Hypothalamus (tissue), 51 donors: ENCODE results near the gene SCN4A.
"Not testable (repeated sequence)": the region's sequence is repeated elsewhere in the genome, so short reads cannot be mapped to it uniquely, and the experiment has no call there.

ENCODE experiments used
- DNase-seq, 51 donors: peaks; one replicate each; lab custom pipeline; 2025; lab: John Stamatoyannopoulos, UW

The SCN4A gene

GRCh38 chr17:63972796-63973195 lies at the start of gene SCN4A:
Gene SCN4A, minus strand, starts transcription at chr17:63972918. Its CDS starts 77 bp downstream, at chr17:63972841.
- DNase-seq = no peak

DNA sequence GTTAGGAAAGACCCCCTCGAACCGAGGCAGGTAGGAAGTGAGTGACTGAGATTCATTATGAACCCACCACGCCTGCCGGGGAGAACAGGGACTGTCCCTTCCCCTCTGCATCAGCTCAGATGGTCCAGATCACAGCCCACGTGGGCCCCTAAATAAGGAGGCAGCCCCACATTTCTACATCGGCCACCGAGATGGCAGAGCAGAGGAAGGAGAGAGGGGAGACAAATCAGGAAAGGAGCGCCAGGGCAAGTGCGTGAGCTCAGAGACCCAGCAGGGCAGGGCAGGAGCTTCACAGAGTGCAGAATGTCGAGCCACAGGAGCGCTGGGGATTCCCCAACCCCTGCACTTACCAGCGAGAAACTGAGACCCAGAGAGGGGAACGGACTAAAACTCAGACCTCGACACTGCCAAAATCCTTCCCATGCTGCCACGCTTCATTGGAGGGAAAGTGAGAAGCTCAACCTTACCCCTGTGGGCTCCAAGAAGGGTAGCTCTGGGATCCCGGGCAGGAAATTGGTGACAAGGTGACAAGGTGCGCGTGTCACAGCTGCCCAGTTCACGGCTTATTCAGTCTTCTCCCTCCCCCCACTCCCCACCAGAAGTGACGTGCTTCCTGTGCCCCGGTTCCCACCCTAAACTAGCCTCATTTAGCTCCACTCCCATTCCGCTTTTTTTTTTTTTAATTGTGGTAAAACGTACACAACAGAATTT lies 47.5 kb upstream of the SCN4A start, which contains the start of gene ICAM2:
TSS of gene ICAM2 (minus strand) at position 578 of the 711 bp plus-strand sequence. CDS start 13,942 bp downstream, outside the sequence.
- peak in 3 of 51 donors; percentile 4 to 18 (median 15) for DNase-seq

DNA sequence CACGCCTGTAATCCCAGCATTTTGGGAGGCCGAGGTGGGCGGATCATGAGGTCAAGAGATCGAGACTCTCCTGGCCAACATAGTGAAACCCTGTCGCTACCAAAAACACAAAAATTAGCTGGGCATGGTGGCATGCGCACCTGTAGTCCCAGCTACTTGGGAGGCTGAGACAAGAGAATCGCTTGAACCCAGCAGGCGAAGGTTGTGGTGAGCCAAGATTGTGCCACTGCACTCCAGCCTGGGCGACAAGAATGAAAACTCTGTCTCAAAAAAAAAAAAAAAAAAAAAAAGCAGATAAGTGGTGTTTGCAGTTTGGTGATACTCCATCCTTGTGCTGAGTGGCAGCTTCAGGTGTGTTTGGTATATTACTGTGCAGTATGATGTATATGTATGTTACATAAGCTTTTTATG lies 46.8 kb upstream of the SCN4A start:
- not testable (repeated sequence) for DNase-seq

- no peak for DNase-seq
These were observed 44.8 kb upstream of the SCN4A start for GRCh38 chr17:64017381-64017980.

- DNase-seq = no peak
These were observed 44.3 kb upstream of the SCN4A start for GRCh38 chr17:64016974-64017373.

DNA sequence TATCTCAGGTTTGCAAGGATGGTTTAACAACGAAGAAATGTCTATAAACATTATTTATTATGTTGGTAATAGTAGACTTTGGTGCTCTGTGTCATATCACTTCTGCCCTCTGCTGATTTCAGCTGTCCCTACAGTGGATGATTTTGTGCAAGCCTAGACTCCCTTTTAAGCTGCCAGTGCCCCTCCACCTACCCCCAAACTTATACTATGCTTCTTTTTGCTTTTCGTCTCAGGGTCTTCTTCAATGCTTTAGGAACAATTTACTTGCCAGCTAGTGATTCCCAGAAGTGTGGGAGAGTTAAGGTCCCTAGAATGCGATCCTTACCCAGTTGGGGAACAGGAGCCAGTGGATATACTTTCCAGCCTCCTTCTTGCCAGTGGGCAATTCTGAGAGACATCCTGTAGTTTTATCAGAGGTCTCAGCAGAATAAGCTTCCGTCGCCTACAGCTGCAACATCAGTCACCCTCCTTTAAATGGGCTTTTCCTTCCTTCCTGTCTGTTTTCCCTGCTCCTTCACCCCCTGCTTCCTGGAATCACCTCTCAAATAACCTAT lies 43.6 kb upstream of the SCN4A start:
- DNase-seq = no peak

DNA sequence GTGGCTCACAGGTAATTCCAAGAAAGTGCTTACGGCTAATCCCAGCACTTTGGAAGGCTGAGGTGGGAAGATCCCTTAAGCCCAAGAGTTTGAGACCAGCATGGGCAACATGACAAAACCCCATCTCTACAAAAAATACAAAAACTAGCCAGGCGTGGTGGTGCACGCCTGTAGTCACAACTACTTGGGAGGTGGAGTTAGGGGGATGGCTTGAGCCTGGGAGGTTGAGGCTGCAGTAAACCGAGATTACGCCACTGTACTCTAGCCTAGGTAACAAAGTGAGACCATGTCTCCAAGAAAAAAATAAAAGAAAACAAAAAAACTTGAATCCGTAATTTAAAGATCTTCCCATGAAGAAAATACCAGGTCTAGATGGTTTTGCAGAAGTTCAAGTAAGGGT lies 42.7 kb upstream of the SCN4A start:
- DNase-seq = no peak

DNA sequence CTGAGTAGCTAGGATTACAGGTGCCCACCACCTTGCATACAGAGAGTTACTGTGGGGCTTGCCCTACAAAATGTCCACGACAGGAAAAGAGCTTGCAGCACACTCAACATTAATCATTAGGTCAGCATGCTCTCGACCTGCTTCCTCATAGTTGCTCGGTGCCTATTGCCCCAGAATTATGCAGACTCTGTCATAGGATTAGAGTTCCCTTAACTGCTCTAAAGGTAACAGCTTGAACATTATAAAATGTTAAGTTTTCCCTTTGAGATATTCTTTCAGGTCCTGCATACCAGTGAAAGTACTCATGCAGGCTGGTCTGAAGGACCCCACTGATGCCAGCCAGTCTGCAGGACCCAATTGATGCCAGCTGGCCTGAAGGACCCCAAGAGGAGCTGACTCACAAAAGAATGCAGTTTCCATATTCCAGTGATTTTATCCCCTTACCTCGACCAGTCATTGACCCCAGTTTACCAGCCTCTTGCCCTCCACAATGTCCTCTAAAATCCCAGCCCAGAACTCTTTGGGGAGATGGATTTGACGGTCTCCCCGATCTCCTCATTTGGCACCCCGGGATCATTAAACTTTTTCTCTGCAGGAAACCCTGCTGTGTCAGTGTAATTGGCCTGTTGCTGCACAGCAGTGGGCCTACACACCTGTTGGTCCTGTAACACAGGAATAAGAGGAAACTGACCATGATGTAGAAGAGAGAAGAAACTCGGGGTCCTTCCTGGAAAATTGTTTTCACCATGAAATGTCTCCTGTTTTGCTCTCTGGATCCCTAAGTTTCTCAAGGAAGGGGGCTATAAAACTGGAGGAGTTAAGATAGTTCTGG lies 37.1 kb upstream of the SCN4A start:
- no peak for DNase-seq

DNA sequence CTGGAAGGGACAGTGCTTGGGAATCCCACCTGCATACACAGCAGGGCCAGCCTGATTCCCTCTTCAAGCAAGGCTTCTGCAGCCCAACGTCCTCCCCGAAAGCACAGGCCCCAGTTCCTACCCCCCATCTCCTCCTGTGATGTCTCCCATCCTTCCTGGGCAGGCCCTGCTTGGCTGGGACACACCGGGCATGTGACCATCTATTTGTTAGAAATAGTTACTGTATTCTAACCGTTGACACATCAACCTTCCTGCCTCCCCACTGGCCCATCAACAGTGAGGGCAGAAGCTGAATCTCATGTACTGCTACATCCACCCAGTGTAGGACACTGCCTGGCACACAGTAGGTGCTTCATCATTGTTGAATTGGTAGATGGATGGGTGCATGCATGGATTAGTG lies 36.1 kb upstream of the SCN4A start:
- no peak for DNase-seq

DNA sequence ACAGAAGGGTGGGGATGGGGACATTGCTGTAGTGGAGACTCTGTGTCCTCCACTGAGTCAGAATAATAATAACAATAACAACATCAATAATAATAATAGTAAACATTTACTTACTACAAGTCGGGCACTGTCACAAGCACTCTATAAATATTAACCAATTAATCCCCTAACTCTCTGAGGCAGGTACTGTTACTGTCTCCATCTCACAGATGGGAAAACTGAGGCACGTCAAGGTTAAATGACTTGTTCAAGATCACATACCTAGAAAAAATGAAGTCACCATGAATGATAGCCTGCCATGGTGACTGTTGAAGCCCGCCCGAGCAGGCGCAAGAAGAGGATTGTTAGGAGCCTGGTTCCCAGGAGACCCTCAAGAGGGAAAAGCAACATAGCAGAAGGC lies 35.6 kb upstream of the SCN4A start:
- DNase-seq = no peak

- DNase-seq = no peak
These were observed 35.1 kb upstream of the SCN4A start for GRCh38 chr17:64007838-64008282.

GRCh38 chr17:64007089-64007837 lies 34.5 kb upstream of the SCN4A start:
- DNase-seq = not testable (repeated sequence)

- DNase-seq = no peak
These were observed 33.8 kb upstream of the SCN4A start for GRCh38 chr17:64006361-64007088.

DNA sequence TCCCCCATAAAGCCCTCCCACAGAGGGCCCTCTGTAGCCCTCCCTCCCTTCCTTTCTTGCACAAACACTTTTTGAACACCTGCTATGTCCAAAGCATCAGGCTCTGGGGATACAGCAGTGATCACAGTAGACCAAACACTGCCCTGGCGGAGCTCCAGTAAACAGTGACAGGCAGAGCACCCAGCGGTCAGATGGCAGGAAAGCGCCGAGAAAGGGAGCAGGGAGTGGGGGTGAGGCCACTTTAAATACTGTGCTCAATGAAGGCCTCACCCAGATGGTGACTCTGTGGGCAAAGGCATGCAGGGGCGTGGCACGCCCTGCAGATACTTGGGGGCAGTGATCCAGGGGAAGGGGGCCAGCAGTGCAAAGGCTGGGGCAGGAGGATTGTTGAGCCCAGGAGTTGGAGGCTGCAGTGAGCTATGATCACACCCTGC lies 33.0 kb upstream of the SCN4A start:
- no peak for DNase-seq

GRCh38 chr17:64004903-64005733 lies 32.4 kb upstream of the SCN4A start:
- DNase-seq = no peak

GRCh38 chr17:64004218-64004770 lies 31.6 kb upstream of the SCN4A start:
- DNase-seq = no peak

DNA sequence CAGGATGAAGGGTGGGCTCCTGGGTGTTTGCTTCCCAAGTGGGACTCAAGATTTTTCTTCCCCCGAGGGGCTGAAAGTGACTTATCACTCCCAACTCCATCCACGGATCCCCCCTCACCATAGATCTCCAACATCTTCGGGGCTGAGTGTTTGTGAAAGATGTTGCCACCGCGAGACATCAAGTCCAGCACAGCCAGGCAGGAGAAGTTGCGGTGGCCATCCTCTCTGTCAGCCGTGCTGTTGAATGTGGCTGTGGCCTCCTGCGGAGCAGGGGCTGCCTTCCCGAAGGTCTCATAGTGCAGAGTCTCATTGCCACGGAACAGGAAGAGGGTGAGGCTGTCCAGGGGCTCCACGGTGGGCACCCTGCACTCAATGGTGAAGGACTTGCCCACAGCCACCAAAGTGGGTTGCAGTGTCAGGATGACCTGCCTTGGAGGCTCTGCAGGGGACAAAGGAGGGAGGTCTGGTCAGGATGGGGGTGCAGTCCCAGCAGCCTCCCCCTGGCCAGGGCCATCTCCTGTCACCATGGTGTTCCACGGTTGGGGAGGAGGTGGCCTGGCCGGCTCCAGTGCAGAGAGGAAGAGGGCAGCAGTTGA lies 30.9 kb upstream of the SCN4A start:
- DNase-seq = no peak
